MCF 10A (cell line): Measurements from ENCODE around the gene FAM229B. TPM values are rescaled to one million over a fixed set of nuclear protein-coding genes. Genes with fewer than 3 reads are reported as not detected.

Source experiments
- BruUV-seq: library from RNA; stranded (reverse); fragments of 400-500 nt; replicated peaks from 2 replicates; lab custom pipeline; 2021; lab: Mats Ljungman, UMichigan
- CTCF ChIA-PET: fragments of 300-600 bp; sonication (Branson Sonifier 250); formaldehyde crosslinking; extraction: SDS; loops from one replicate; lab custom pipeline; 2021; ENCODE audit warnings: antibody characterized with exemption, inconsistent platforms; lab: Yijun Ruan, JAX
- POLR2A ChIA-PET: fragments of 300-600, 350-650 bp; sonication (Branson Sonifier 250); formaldehyde crosslinking; extraction: SDS; loops from one replicate; lab custom pipeline; 2020; ENCODE audit warnings: antibody characterized with exemption, inconsistent platforms; lab: Yijun Ruan, JAX
- DNase-seq: peaks from one replicate; pipeline ENCODE4 v3.0.0-alpha.2; 2018; ENCODE audit not compliant: unreplicated experiment
- H3K27ac Mint-ChIP-seq: one replicate; pipeline ENCODE4 v1.8.0; 2022; ENCODE audit warnings: mild to moderate bottlenecking, low read depth, mixed read lengths; ENCODE audit not compliant: unreplicated experiment
- H3K27me3 Mint-ChIP-seq: one replicate; pipeline ENCODE4 v1.8.0; 2022; ENCODE audit warnings: mixed read lengths; ENCODE audit not compliant: insufficient read depth, unreplicated experiment
- H3K36me3 Mint-ChIP-seq: one replicate; pipeline ENCODE4 v1.8.0; 2022; ENCODE audit warnings: mild to moderate bottlenecking, moderate library complexity, mixed read lengths; ENCODE audit not compliant: insufficient read depth, unreplicated experiment
- H3K4me1 Mint-ChIP-seq: one replicate; pipeline ENCODE4 v1.8.0; 2022; ENCODE audit warnings: mixed read lengths; ENCODE audit not compliant: insufficient read depth, unreplicated experiment
- H3K4me3 Mint-ChIP-seq: one replicate; pipeline ENCODE4 v1.8.0; 2022; ENCODE audit warnings: mild to moderate bottlenecking, moderate library complexity, mixed read lengths; ENCODE audit not compliant: unreplicated experiment
- H3K9me3 Mint-ChIP-seq: one replicate; pipeline ENCODE4 v1.8.0; 2022; ENCODE audit warnings: mixed read lengths; ENCODE audit not compliant: unreplicated experiment
- CTCF ChIP-seq: fragments of 200-600 bp; IDR thresholded peaks from one replicate; pipeline ENCODE4 v1.8.0; 2022; ENCODE audit warnings: antibody characterized with exemption, mild to moderate bottlenecking; ENCODE audit not compliant: unreplicated experiment
- intact Hi-C: fragments of 100-400 bp; cut with micrococcal nuclease; formaldehyde crosslinking; loops from 2 replicates; pipeline ENCODE4 v1.14.1; 2022
- total RNA-seq: library from RNA; stranded (reverse); gene quantifications from 2 replicates; pipeline ENCODE4 v1.2.3, GENCODE V29; 2022

The FAM229B gene
- total RNA-seq, 1 experiment from 2014 or later = 10.8 TPM

GRCh38 chr6:112130878-112131277, 43.5 kb downstream of the FAM229B start:
- Mint-ChIP-seq H3K27me3 (peaks cover 20% of the 10 kb centered on the region), H3K36me3 (no peaks in the 10 kb centered on the region), H3K4me1 (no peaks in the 10 kb centered on the region), H3K9me3 (no peaks in the 10 kb centered on the region), H3K27ac (no peak overlapping the region), H3K4me3 (no peak overlapping the region)
- no peak for DNase-seq
- ChIA-PET POLR2A (no interaction called here), CTCF (no interaction called here)
- no peak for TF ChIP-seq CTCF
- BruUV-seq = no TSS peak
- intact Hi-C loops = no loop called here

- ChIA-PET CTCF (no interaction called here), POLR2A (no interaction called here)
- no peaks in the 10 kb centered on the region for H3K4me1 Mint-ChIP-seq
- no peak overlapping the region for H3K27ac Mint-ChIP-seq
- BruUV-seq = no TSS peak
- no peak for DNase-seq
- H3K4me3 Mint-ChIP-seq = no peak overlapping the region
- H3K27me3 Mint-ChIP-seq = no peaks in the 10 kb centered on the region
- intact Hi-C loops = no loop called here
- H3K9me3 Mint-ChIP-seq = no peaks in the 10 kb centered on the region
- H3K36me3 Mint-ChIP-seq = no peaks in the 10 kb centered on the region
- TF ChIP-seq CTCF = no peak
These were observed 51.7 kb downstream of the FAM229B start for GRCh38 chr6:112139052-112139451.

GRCh38 chr6:112141707-112142106, 54.3 kb downstream of the FAM229B start:
- no peak for DNase-seq
- BruUV-seq = no TSS peak
- H3K27ac Mint-ChIP-seq = no peak overlapping the region

More at GRCh38 chr6:112141707-112142106, 54.3 kb downstream of the FAM229B start:
- no peaks in the 10 kb centered on the region for H3K27me3 Mint-ChIP-seq
- ChIA-PET CTCF (interaction anchor here (0.7 to 0.8 kb wide), 2 partner anchors 151 to 201 kb away, joined by 3 to 4 read pairs; no protein-coding TSS in a partner anchor), POLR2A (no interaction called here)
- intact Hi-C loops = no loop called here
- no peaks in the 10 kb centered on the region for H3K36me3 Mint-ChIP-seq
- H3K4me1 Mint-ChIP-seq = no peaks in the 10 kb centered on the region
- no peaks in the 10 kb centered on the region for H3K9me3 Mint-ChIP-seq
- no peak for TF ChIP-seq CTCF
- no peak overlapping the region for H3K4me3 Mint-ChIP-seq
